AG04449 (cell line): ENCODE measurements around the gene METTL24.

Experiments used
- CTCF ChIA-PET: fragments of 350-600 bp; formaldehyde crosslinking; extraction: SDS; loops from one replicate; lab custom pipeline; 2021; ENCODE audit warnings: antibody characterized with exemption; lab: Yijun Ruan, JAX
- POLR2A ChIA-PET: fragments of 400-600, 350-600 bp; formaldehyde crosslinking; extraction: SDS; loops from one replicate; lab custom pipeline; 2020; ENCODE audit warnings: antibody characterized with exemption, inconsistent platforms; lab: Yijun Ruan, JAX
- DNase-seq: peaks from one replicate; pipeline ENCODE4 v3.0.0-alpha.2; 2010; ENCODE audit warnings: low read depth, low spot score
- H3K4me3 ChIP-seq: 2 replicates; pipeline ENCODE4 v1.5.1; 2011; ENCODE audit warnings: low read depth, mild to moderate bottlenecking, control low read depth, low read length
- TF ChIP-seq, protein P1 (sequence below): IDR thresholded peaks from one replicate; pipeline ENCODE4 v1.5.1; 2011; ENCODE audit warnings: mild to moderate bottlenecking, moderate library complexity, low read length, control low read depth, inconsistent platforms; ENCODE audit not compliant: insufficient read depth; ENCODE audit errors: missing control alignments

Gene METTL24

DNA sequence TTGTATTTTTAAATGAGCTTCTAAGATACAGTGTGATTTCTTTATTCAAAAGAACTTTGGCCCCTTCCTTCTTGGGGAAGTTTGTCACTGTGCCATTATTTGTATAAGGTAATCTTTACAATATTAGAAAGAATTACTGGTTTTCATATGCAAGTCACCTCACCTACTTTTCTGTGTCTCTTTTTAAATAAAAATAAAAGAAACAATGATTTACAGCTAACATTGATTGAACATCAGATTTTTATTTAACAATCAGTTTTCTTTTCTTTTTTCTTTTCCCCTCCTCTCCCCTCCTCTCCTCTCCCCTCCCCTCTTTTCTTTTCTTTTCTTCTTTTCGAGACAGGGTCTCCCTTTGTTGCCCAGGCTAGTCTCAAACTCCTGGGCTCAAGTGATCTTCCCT, 131.9 kb downstream of the METTL24 start:
- ChIA-PET POLR2A (no interaction called here), CTCF (no interaction called here)
- TF ChIP-seq, protein P1, sequence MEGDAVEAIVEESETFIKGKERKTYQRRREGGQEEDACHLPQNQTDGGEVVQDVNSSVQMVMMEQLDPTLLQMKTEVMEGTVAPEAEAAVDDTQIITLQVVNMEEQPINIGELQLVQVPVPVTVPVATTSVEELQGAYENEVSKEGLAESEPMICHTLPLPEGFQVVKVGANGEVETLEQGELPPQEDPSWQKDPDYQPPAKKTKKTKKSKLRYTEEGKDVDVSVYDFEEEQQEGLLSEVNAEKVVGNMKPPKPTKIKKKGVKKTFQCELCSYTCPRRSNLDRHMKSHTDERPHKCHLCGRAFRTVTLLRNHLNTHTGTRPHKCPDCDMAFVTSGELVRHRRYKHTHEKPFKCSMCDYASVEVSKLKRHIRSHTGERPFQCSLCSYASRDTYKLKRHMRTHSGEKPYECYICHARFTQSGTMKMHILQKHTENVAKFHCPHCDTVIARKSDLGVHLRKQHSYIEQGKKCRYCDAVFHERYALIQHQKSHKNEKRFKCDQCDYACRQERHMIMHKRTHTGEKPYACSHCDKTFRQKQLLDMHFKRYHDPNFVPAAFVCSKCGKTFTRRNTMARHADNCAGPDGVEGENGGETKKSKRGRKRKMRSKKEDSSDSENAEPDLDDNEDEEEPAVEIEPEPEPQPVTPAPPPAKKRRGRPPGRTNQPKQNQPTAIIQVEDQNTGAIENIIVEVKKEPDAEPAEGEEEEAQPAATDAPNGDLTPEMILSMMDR, result no peak
- H3K4me3 ChIP-seq, result no peak overlapping the region
- no peak for DNase-seq

- CTCF ChIA-PET, result no interaction called here
- TF ChIP-seq, protein P1, result no peak
Observed at GRCh38 chr6:110221738-110222137, 136.4 kb downstream of the METTL24 start.

GRCh38 chr6:110217266-110217665, 140.9 kb downstream of the METTL24 start:
- H3K4me3 ChIP-seq, result no peak overlapping the region
- DNase-seq, result no peak
- POLR2A ChIA-PET, result no interaction called here
- CTCF ChIA-PET, result interaction anchor here (1.7 to 2.1 kb wide), 3 partner anchors 10 to 38 kb away, joined by 3 to 10 read pairs (median 9); partner anchors contain the start of genes CDC40 and WASF1
- TF ChIP-seq, protein P1, result no peak

More at GRCh38 chr6:110221738-110222137, 136.4 kb downstream of the METTL24 start:
- H3K4me3 ChIP-seq, result no peak overlapping the region
- no peak for DNase-seq
- POLR2A ChIA-PET, result no interaction called here

- DNase-seq, result no peak
- ChIA-PET POLR2A (no interaction called here), CTCF (interaction anchor here (0.8 to 1.8 kb wide), 5 partner anchors 8 to 37 kb away, joined by 3 to 9 read pairs (median 3); partner anchors contain the start of genes CDC40 and WASF1)
- H3K4me3 ChIP-seq, result no peak overlapping the region
- TF ChIP-seq, protein P1, result no peak
Observed at GRCh38 chr6:110216140-110216539, 142.0 kb downstream of the METTL24 start.

- H3K4me3 ChIP-seq, result no peak overlapping the region
- ChIA-PET POLR2A (no interaction called here), CTCF (no interaction called here)
- no peak for DNase-seq
- TF ChIP-seq, protein P1, result no peak
Observed at GRCh38 chr6:110214338-110214737, 143.8 kb downstream of the METTL24 start.

- ChIA-PET POLR2A (no interaction called here), CTCF (interaction anchor here (0.6 kb wide), 1 partner anchor 51 kb away, joined by 3 read pairs; no protein-coding TSS in a partner anchor)
- no peak overlapping the region for H3K4me3 ChIP-seq
- DNase-seq, result no peak
- TF ChIP-seq, protein P1, result no peak
Observed at GRCh38 chr6:110211753-110212152, 146.4 kb downstream of the METTL24 start.
